ENCODE results near the gene PDSS2.

DNA sequence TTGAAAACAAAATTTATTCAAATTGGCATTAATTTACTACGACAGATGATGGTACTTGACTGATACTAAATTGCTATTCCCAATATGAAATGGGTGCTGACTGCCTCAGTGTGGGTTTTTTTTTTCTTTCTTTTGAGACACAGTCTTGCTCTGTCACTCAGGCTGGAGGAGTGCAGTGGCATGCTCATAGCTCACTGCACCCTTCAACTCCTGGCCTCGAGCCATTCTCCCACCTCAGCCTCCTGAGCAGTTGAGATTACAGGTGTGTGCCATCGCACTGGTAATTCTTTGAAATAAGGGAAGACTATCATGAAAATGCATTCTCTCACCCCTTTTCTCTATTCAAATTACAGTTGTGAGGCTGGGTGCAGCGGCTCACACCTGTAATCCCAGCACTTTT lies 22.5 kb downstream of the PDSS2 start:
- TF ChIP-seq CTCF (IDR thresholded peaks at IDR 0.05; ENCODE audit: low read depth, low read length, poor library complexity, severe bottlenecking) (no peak), EZH2phosphoT487 (IDR thresholded peaks at IDR 0.05; ENCODE audit: borderline replicate concordance, low read length) (no peak)

Measured in DOHH2 (cell line).